NCI-H526 treated with DMSO at 0.1 percent for 48 hours (cell line): ENCODE measurements around the gene FOXL2NB.
"Not testable (repeated sequence)": the region's sequence is repeated elsewhere in the genome, so short reads cannot be mapped to it uniquely, and the experiment has no call there.

Experiments
- DNase-seq: peaks from one replicate; lab custom pipeline; 2025; lab: John Stamatoyannopoulos, UW

FOXL2NB gene

DNA sequence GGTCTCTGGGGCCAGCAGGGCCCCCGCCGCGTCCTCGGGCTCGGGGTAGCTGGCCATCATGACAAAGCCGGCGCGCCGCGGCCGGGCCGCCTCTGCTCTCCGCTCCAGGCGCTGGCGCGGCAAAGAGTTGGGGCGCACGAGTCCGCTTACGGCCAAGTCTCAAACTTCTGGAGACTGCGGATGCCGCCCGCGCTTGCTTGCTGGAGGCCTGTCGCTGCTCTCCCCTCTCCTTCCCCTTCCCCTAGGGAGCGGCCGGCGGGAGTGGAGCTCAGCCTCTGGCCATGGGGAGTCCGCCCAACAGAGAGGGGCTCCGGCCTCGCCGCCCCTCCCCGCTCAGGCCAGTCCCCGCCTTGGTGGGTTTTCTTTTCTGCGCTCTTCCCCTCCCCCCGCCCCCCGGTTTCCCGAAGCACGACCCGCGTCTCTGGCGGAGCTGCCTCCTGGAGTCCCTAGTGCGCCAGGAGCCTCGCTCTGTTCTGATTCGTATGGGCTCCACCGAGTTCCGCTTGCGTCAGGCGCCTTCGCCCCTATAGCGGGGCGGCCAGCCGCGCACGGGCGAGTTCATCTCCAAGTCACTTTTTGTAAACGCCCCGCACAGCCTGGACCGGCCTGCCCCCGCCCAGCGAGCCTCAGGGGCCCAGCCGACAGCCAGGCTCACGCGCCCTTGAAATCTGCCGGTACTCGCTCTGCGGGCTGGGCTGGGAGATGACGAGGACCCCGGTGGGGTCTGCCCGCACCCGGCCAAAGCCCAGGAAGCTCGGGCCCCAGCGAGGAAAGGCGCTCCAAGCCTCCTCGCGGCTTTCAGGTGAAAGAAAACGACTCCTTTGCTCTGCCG is at the start of gene FOXL2NB, which contains the start of gene FOXL2:
FOXL2NB (plus strand) TSS at position 555 of the 832 bp plus-strand sequence; CDS start at position 703, 148 bp downstream.
FOXL2 (minus strand) TSS at position 475 of the 832 bp plus-strand sequence; CDS start at position 60, 415 bp downstream.
- peak; percentile 9 for DNase-seq

DNA sequence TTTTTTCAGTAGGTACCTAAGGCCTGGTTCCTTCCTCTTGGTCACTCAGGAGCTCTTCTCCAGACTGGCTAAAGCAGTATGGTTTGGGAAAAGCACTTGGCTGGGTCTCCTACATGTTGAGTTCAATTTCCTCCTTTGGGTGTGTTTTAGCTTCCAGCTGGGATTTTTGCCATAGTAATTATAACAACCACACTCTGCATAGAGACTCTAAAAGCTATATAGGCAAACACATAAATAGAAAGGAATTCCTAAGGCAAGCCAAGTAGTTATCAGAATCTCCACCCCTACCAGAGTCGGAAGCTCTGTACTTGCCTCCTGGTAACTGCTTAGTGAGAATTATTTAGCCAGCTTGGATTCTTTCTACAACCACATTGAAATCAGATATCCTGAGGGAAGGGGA is 48.7 kb upstream of the FOXL2NB start:
- DNase-seq = no peak

DNA sequence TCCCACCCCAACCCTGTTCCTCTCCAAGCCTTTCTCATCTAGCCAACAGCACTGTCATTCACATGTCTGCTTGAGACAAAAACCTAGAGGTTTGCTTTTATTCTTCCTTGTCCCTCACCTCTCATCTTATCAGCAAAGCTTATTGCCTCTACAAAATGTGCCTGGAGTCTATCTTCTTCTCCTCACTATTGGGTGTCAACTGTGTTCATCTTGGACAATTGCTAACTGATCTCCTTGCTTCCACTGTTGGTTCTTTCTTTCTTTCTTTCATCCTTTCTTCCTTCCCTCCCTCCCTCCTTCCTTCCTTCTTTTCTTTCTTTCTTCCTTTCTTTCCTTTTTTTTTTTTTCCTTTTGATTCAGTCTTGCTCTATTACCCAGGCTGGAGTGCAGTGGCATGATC is 48.3 kb upstream of the FOXL2NB start:
- no peak for DNase-seq

DNA sequence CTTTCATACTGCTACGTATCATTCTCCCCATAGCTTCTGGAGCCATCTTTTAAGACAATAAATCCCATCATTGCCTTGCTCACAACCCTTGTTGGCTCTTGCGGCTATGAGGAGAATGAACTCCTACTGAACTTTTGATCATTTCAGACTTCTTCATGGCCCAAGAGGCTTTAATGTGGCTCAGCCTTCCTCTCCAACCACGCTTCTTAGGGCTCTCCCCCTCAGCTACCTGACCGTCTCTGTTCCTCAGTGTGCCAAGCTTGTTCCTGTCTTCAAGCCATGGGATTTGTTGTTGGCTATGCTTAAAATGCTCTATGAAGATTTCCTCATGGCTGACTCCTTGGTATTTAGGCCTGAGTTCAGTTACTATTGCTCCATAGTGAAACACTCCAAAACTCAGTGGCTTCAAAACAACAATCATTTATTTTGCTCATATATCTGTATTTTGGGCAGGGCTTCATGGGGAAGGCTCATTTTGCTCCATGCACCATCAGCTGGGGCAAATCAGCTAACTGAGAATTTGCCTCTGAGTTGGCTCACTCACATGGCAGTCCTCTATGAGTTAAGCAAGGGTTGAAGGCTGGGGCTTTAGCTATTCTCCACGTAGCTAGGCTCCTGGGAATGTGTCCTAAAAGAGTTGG is 47.5 kb upstream of the FOXL2NB start:
- DNase-seq = no peak

DNA sequence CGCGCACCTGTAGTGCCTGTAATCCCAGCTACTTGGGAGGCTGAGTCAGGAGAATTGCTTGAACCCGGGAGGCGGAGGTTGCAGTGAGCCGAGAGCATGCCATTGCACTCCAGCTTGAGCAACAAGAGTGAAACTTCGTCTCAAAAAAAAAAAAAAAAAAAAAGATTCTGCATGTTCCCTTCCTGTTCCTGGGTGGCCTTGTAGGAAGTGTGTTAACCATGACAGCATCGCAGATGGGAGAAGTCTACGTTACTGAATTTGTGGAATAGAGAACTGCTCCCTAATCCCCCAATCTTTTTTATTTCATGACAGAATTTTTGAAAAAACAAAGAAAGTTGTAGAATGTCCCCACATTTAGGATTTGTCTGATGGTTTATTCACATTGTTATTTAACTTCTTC is 45.5 kb upstream of the FOXL2NB start:
- DNase-seq = no peak

DNA sequence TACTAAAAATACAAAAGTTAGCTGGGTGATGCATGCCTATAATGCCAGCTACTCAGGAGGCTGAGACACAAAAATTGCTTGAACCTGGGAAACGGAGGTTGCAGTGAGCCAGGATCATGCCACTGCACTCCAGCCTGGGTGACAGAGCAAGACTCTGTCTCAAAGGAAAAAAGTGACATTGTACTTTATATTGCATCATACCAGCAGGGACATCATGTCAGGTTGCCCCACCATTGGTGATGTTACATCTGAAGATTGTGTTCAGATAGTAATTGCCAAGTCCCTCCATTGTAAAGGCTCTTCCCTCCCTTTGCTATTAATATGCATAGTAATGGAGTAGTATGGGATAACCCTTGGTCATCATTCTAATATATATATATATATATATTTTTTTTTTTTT is 44.8 kb upstream of the FOXL2NB start:
- no peak for DNase-seq

DNA sequence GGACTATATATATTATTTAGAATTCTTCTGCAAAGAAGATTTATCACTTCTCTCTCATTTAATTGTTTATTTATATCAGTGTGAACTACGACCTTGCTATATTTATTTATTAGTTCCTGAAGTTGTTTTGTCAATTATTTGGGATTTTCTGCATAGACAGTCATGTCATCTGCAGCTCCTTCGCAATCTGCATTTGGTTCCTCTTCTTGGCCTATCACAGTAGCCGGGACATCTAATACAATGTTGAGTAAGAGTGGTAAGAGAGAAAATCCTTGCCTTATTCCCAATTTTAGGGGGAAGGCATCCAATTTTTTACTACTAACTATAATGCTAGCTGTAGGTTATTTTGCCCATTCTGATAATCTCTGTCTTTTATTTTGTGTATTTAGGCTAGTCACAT is 39.5 kb upstream of the FOXL2NB start:
- no peak for DNase-seq

DNA sequence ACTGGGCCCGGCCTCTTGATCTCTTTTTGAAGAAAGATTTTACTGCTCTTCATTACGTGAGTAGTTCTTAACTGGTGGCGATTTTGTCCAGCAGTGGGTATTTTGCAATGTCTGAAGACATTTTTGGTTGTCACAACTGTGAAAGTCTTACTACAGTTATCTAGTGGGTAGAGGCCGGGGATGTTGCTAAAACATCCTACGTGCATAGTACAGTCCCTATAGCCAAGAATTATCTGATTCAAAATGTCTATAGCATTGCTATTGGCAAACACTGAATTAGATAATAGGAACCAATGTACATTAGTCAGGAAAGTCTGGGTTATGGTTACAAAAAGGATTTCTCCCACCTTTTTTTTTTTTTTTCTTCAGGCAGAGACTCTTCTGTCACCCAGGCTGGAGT is 38.2 kb upstream of the FOXL2NB start:
- no peak for DNase-seq

DNA sequence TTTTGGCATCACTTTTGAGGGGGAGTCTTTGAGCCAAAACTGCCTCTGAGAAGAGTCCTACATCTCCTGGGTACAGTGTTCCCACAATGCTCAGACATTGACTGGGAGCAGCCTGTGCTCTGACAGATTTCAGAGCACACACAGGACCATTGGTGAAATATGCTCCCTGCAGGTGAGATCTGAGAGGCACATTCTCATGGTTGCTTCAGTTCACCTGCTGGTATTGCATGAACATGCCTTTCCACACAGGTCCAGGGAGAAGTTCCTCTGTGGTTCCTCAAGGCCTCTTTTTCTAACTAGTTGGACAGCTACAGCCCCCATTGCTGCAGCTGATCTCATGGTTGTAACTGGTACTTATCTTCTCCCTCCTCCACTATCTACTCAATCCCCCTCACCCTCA is 37.1 kb upstream of the FOXL2NB start:
- no peak for DNase-seq

DNA sequence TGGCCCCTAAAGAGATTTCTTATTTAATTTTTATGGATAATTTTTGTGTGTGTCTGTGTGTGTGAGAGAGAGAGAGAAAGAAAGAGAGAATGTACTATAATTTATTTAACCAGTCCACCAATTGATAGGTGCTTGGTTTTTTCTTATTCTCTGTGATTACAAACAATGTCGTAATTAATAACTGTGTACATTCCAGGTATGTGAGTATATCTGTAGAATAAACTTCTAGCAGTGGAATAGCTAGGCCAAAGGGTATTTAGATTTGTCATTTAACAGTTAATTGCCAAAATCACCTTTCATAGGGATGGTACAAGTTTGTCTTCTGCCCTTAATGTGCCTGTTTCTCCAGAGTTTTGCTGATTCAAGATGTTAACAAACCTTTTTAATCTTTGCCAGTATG is 35.4 kb upstream of the FOXL2NB start:
- DNase-seq = no peak

DNA sequence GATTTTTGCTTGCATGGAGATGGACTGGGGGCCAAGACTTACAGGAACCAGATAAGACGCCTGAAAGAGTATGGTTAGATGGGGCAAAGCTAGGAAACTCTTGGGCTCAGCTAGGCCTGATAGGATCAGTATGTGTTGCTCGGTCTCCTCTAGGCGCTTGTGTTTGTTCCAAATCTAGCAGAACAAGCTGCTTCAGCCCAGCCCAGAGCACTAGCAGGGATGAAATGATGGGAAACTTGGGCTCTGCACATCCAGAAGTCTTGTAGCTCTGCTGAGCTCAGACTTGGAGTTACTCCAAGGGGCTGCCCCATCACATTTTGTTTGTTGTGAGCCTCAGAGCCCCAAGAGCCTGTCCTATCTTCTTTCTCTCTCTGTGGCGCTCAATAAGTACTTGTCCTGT is 34.8 kb upstream of the FOXL2NB start:
- no peak for DNase-seq

DNA sequence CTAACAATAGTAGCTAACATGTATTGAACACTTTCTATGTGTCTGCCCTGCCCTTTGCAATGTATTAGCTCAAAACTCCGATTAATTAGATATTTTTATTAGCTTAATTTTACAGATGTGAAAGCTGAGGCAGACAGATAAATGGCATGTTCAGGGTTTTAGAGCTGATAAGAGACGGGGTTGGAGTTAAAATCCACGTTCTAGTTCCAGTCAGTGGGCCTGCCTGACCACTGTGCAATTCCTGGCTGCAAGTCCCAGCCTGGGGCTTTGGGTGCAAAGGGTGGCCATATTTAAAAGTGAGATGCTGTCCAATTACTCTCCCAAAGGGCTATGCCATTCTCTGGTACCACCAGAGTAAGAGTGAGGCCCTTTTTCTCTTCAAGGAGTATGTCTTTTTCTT is 33.3 kb upstream of the FOXL2NB start:
- DNase-seq = no peak

DNA sequence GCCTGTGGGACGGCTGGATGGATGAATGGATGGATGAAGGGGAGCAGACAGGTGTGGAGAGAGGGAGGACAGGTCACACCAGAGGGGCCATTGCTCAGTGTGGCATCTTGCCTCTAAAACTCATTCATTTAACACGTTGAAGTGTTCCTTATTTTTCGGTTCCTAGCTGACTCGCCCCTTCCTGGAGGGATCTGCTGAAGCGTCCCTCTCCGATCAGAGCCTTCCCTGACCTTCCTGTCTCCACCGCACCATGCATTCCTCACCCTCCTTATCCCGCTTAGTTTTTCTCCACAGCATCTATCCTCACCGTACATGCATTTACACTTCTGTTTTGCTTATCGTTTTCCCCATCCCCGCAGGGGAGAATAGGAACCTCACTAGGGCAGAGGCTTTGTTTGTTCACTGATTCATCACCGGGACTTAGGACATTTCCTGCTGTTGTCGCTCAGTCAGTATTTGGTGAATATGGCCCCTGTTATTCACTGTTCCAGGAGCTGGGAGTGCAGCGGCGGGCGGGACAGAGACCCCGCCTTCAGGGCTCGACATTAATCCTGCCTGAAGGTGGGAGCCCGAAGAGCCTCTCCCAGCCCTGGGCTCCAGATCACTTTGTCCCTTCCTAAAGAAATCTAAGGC is 32.0 kb upstream of the FOXL2NB start:
- no peak for DNase-seq

DNA sequence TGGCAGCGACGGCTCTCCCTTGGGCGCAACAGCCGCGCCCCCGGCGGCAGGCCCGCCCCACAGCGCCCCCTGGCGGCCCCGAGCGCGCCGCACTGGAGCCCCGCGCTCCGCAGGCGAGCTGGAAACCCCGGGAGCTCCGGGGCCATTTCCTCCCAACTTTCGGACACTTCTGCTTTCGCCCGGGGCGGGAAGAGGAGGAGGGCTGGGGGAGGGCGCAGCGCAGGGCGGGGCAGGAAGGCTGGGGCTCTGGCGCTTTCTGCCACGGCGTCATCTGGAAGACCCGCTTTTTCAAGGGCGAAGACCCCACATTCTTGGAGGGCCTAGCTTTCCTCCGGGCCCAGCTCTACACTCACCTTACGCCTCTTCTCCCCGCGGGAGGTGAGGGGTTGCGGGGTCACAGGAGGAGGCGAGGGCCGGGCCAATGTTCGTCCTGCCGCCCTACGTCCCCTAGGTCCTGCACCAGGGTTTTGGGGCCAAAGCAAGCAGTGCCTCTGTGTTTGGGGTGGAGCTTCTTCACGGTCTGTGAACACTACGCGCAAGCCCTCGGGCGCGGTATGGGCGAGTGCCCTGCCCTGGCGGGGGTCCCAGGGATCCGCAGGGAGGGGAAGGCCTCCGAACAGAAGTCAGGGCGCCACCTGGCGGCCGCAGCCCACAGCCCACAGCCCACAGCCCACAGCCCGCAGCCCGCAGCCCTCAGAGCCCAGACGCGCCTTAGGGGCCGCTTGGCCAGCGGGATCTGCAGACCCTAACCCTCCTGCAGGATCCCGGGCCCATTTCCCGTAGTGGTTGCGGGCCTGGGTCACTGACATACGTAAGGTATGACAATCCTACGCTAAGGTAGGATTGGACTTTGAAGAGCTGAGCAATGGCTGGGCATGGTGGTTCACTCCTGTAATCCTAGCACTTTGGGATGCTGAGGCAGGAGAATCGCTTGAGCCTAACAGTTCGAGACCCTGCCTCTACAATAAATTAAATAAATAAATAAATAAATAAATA is 31.2 kb upstream of the FOXL2NB start:
- peak; percentile 78 for DNase-seq

DNA sequence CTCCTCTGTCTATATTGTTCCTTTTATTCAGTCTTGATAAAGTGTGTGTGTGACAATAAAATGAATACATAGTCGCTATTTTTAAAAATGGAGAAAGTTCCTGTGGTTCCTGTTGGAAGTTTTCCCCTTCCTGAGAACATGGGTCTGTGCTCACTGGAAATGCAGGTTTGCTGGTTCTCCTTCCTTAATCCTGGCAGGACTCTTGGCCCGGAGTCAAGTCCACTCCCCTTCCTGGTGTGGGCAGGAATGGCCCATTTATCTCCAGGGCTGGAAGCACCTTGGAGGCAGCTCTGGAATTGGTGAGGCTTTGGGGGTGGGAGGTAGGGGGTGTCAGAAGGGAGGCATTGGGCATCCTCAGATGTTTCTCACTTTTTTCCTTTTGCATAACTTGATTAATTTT is 30.2 kb upstream of the FOXL2NB start:
- DNase-seq = no peak

DNA sequence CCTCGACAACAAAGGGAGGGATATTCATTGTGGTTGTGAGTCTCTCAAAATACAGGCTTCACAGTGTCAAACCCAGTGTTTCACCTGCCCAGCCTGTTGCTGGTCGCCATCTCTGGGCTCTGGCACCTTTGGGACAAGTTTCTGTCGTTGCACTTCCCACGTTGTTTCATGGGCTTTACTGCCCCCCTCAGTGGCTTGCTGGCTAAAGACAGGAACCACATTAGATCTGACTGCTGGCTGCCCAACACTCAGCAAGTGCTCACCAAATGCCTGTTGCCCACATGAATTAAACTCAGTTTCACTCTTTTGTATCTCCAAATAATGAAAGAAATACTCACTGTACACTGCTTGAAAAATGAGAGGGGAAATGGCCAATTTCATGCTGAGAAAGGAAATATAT is 27.7 kb upstream of the FOXL2NB start:
- DNase-seq = no peak

DNA sequence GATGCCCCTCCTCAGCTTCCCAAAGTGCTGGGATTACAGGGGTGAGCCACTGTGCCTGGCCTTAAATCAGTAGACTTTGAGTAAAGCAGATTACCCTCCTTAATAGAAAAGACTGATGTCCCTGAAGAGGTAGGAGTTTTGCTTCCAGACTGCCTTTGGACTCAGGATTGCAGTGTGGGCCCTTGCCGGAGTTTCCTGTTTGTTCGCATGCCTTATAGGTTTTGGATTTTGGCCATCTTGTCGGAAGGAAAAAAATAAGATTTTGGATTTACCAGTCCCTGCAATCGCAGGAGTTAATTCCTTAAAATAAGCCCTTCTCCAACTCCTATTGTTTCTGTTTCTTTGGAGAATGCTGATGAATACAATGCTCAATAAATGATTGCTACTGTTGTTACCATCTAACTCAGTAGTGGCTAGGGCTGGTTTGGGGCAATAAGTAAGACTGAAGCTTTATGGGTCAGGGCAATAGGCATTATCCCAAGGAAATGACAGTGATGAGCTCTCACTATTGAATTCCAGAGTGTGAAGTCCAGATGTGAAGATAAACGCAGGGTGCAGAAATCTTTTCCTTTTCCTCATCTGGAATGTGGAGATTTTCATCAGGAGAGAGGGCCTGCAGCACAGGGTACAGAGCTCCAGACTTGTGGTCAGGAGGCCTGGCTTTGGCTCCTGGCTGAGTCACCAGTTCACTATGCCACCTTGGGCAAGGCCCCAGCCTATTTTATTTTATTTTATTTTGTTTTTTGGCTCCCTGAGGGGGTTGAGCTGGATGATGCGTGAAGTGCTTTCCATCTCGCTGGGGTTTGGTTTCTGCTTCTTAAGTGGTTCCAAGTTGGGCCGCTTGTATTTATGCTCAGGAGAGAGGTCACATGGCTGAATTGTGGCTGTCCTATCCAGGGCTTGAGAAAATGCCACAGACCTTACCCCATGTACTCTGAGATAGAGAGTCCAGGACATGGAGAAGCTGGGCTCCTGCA is 25.4 kb upstream of the FOXL2NB start:
- no peak for DNase-seq

DNA sequence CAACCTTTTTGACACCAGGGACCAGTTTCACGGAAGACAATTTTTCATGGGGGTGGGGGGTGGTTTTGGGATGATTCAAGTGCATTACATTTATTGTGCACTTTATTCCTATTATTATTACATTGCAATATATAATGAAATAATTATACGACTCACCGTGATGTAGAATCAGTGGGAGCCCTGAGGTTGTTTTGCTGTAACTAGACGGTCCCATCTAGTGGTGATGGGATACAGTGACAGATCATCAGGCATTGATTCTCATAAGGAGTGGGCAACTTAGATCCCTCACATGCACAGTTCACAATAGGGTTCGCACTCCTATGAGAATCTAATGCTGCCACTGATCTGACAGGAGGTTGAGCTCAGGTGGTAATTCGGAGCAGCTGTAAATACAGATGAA is 24.6 kb upstream of the FOXL2NB start:
- DNase-seq = not testable (repeated sequence)

DNA sequence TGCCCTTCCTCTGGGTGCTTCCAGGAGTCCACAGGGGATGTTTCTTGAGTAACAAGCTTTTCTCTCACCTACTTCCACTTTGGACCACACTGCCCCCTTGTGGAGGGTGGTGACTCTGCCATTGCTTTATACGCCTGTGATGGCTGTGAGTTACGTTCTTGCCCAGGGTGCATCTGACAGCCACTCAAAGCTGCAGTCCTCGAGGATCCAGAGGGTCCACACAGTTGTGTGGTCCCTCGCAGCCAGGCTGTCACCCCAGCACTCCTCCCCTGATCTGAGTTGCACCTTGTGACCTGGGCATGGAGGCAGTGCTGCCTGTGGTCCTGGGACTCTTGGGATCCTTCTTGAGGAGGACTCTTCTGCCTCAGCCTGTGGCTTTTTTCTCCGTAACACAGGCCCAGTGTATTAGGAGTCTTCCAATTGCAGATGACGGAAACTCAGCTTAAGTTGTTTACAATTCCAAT is 23.5 kb upstream of the FOXL2NB start:
- peak; percentile 57 for DNase-seq

DNA sequence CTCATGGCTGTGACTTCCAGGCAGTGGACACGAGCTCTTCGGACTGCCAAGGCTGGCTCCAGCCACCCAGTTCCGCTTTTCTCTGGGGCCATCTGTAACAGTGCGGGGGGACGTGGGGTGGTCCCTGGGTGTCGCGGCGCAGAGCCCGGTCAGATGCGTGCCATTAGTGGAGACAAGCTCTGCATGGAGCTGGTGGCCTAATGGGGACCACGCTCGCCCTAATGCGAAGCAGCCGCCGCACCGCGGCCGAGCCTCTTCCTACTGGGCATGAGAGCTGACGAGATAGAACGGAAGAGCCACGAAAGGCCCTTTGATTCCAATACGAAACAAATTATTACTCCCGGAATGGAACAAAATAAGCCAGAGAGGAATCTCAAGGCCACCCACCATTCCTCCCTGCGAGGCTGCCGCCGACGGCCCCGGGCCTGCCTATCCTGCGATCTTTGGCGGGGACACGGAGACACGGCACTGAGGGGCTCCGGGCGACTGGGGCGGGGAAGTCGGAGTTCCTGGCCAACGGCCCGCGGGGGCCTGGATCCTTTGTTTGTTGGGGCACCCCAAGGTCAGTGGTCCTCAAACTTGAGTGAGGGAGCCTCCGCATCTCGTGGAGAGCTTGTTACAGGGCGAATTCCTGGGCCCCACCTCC is 18.2 kb upstream of the FOXL2NB start:
- DNase-seq = no peak
